Dedifferentiated amniotic fluid mesenchymal stem cell (primary cell): ENCODE results near the gene G3BP1.
"Not testable (repeated sequence)": the region's sequence is repeated elsewhere in the genome, so short reads cannot be mapped to it uniquely, and the experiment has no call there.

ENCODE experiments used
- DNase-seq: peaks from one replicate; pipeline ENCODE4 v3.0.0-alpha.2; 2016; ENCODE audit errors: extremely low spot score

The G3BP1 gene

DNA sequence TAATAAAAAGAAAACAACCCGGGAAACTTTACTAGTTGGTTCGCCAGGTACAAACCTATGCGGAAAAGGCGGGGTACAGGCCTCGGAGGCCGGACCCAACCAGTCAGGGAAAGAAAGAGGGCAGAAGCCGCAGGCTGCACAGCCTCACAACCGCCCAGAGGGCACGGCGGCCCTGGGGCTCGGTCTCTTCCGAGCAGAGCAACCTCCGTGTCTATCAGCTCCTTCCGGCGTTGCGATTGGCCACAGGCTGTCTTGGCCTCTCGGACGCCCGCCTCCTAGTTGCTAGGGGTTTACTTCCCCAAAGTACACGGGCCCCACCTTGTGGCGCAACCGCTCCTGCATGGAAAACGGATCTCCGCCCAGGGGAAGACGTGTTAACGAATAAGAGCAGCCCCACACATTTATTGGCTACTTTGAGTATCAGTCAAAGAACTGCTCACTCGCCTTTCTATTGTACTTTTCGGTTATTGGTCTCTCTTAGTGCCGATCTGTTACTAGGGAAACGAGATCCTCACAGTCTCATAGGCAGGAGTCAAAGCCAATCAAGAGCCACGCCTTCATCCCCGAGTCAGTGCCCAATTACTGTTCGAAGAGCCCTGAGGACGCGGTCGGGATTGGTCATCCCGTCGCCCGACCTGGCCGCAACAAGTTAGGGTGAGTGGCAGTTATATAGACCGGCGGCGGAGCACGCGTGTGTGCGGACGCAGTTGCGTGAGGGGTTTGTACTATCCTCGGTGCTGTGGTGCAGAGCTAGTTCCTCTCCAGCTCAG, at the start of gene G3BP1:
Gene G3BP1 (plus strand): TSS at position 696 of the 770 bp plus-strand sequence. CDS start 14,667 bp downstream, outside the sequence.
- DNase-seq: peak; percentile 100

- no peak for DNase-seq
Measured at GRCh38 chr5:151722546-151722945, 49.2 kb upstream of the G3BP1 start.

DNA sequence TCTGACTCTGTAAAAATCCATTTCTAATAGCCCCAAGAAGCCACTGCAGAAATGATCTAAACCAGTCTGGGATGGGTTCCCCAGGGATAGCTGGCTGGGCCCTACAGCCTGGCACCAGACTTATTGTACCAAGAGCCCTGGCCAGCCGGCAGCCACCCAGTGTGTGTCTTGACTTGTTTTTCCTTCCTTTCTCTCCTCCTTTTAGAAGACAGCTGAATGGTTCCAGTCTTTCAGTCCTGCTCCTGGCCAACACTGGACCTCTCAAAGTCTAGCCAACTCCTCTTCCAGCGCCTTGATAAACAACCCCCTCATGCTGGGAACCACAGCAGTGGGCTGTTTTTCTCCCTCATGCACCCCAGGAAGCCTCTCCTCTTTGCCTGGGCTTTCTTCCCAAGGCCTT, 47.4 kb upstream of the G3BP1 start:
- no peak for DNase-seq

GRCh38 chr5:151729597-151729996, 42.2 kb upstream of the G3BP1 start:
- DNase-seq: not testable (repeated sequence)

- no peak for DNase-seq
Measured at GRCh38 chr5:151730381-151730780, 41.4 kb upstream of the G3BP1 start.

DNA sequence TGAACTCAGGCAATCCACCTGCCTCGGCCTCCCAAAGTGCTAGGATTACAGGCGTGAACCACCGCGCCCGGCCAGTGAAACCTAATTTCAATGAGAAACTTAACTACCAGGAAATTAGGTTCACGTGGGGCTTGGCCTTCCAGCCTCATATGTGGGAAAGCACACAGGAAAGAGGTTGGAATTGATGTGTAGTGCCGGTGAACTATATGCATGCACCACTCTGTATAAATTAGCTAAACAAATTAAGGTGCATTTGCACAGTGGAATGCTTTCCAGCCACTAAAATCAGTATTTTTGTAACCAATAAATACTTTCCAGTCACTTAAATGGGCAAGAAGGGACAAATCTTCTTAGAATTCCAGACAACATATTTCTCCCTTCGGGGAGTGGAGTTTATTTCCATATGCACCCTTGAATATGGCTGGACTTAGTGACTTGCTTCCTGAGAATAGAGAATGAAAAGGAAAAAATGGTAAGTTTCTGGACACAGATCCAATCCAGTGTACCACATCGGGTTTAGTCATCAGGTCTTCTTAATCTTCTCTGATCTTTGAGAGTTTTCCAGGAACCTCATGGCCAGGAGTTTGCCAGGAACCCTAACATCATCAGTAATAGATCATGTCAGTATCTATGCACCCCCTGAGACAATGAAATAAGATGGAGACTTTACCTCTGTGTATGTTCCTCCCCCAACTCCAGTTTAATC, 38.2 kb upstream of the G3BP1 start:
- DNase-seq: no peak

DNA sequence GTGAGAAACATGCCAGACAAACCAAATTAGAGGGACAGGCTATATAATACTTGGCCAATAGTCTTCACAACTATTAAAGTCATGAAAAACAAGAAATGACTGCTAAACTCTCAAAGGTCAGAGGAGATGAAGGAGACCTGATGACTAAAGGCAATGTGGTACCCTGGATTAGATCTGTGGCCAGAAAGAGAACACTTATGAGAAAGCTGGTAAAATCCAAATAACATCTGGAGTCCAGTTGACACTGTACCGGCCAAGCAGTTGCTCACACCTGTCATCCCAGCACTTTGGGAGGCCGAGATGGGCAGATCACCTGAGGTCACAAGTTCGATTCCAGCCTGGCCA, 37.7 kb upstream of the G3BP1 start:
- DNase-seq: no peak

- no peak for DNase-seq
Measured at GRCh38 chr5:151735646-151736045, 36.1 kb upstream of the G3BP1 start.

GRCh38 chr5:151737431-151737830, 34.3 kb upstream of the G3BP1 start:
- no peak for DNase-seq

- no peak for DNase-seq
Measured at GRCh38 chr5:151738125-151738848, 33.5 kb upstream of the G3BP1 start.

GRCh38 chr5:151739395-151739794, 32.4 kb upstream of the G3BP1 start:
- peak; percentile 14 for DNase-seq

DNA sequence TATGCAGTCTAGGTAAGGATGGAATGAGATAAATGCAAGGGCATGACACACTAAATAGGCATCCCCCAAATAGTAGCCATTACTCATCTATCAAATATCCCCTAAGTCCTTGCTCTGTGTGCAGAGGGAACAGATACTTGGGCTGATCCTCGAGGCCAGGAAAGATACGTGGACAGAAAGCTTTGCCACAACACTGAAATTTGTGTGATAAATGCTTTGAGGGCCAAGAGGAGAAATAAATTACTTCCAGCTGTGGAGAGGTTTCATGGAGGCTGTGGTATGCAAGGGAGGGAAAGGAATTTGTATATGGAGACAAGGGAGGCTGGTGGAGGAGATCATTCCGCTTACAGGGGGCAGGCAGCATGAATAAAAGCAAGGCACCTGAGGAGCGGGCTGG, 31.8 kb upstream of the G3BP1 start:
- peak; percentile 94 for DNase-seq

- DNase-seq: peak; percentile 94
Measured at GRCh38 chr5:151740336-151740942, 31.3 kb upstream of the G3BP1 start.

- DNase-seq: peak; percentile 70
Measured at GRCh38 chr5:151740958-151741373, 30.8 kb upstream of the G3BP1 start.

- peak; percentile 62 for DNase-seq
Measured at GRCh38 chr5:151741678-151742423, 29.9 kb upstream of the G3BP1 start.

GRCh38 chr5:151742870-151743294, 28.9 kb upstream of the G3BP1 start:
- peak; percentile 66 for DNase-seq

- DNase-seq: no peak
Measured at GRCh38 chr5:151743530-151743929, 28.2 kb upstream of the G3BP1 start.

GRCh38 chr5:151745071-151745705, 26.6 kb upstream of the G3BP1 start:
- peak; percentile 73 for DNase-seq

GRCh38 chr5:151750121-151750520, 21.6 kb upstream of the G3BP1 start:
- DNase-seq: no peak

- DNase-seq: no peak
Measured at GRCh38 chr5:151751091-151751490, 20.7 kb upstream of the G3BP1 start.

DNA sequence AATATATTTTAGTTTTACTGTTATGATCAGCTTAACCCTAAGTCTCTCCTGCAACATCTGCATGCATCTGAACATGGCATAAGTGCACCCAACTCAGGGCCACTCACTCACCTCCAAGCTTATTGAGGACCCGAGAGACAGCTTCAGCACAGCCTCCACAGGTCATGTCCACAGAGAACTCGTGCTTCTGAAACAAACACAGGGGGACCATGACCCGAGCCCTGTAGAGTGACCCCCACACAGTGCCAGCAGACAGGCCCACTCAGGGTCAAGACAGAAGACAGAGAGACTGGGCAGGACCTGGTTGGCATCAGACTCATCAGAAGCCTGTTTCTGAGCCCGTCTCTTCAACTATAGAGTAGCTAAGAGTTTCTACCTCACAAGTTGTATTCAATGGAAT, 20.2 kb upstream of the G3BP1 start:
- DNase-seq: no peak
